ENCODE results near the gene HSPA12A. TPM values are rescaled to one million over a fixed set of nuclear protein-coding genes. Genes with fewer than 3 reads are reported as not detected.

The HSPA12A gene
- total and polyA plus RNA-seq, 2 of the 13 experiments (the other 11 are each of a cell fraction or from before 2014, with no cell fraction given) = 6.4 to 13.6 TPM

GRCh38 chr10:116752969-116753665 is 10.8 kb upstream of the HSPA12A start:
- in situ Hi-C loops (cut with HindIII; ENCODE audit: extremely low pct_ligation_motif_present, low pct_unique_long_range_greater_than_20kb) (no loop called here), intact Hi-C loops (cut with micrococcal nuclease; ENCODE audit: unreplicated experiment) (no loop called here)
- ChIA-PET POLR2A (no interaction called here), CTCF (ENCODE audit: low intra/inter-chr PET ratio, low total read pairs) (no interaction called here)
- no peaks in the 10 kb centered on the region for H3K79me2 ChIP-seq (ENCODE audit: insufficient read depth, low read length)
- no peaks in the 10 kb centered on the region for H3K9me3 ChIP-seq (ENCODE audit: low read length)
- H3K4me1 ChIP-seq (ENCODE audit: insufficient read depth, low read length) = peaks cover 5% of the 10 kb centered on the region
- BruUV-seq (replicated peaks) = no TSS peak
- no peak overlapping the region for H2AFZ ChIP-seq (ENCODE audit: low read length)
- no peak overlapping the region for H3K27ac ChIP-seq (ENCODE audit: extremely low read length, insufficient read depth, low read length)
- ATAC-seq (no peak), DNase-seq (ENCODE audit: low spot score) (no peak), FAIRE-seq (no peak)
- no peak for TF ChIP-seq REL (CRISPR knock-in tag; conservative IDR thresholded peaks at IDR 0.05)
- peak; percentile 89 for TF ChIP-seq ZNF768 (CRISPR knock-in tag; IDR thresholded peaks at IDR 0.05)
- WGBS (ENCODE audit: low lambda C conversion rate) = 62% methylated on average over 3 of the region's 4 CpGs
- no peak overlapping the region for H3K9ac ChIP-seq (ENCODE audit: insufficient read depth, low read depth, low read length)
- no peak overlapping the region for H3K4me2 ChIP-seq (ENCODE audit: low read depth, low read length)
- H3K27me3 ChIP-seq (ENCODE audit: control insufficient read depth in 1 of 2, insufficient read depth in 2 of 2, low read length in 2 of 2) = peaks cover 0 to 4% of the 10 kb centered on the region in 2 experiments; a peak in 1 of 5 replicates
- H3K4me3 ChIP-seq (replicated peaks in 1 of 3; ENCODE audit: insufficient read depth in 1 of 3, low read depth in 2 of 3, low read length in 3 of 3) = no peak overlapping the region
- H4K20me1 ChIP-seq (ENCODE audit: insufficient read depth, low read length) = no peaks in the 10 kb centered on the region
- no peaks in the 10 kb centered on the region for H3K36me3 ChIP-seq (replicated peaks in 1 of 2; ENCODE audit: control insufficient read depth in 1 of 2, insufficient read depth in 2 of 2, low read length in 2 of 2)

- Histone ChIP-seq H3K9ac (ENCODE audit: insufficient read depth, low read depth, low read length) (no peak overlapping the region), H3K27ac (ENCODE audit: extremely low read length, insufficient read depth, low read length) (no peak overlapping the region), H3K4me2 (ENCODE audit: low read depth, low read length) (no peak overlapping the region), H3K36me3 (replicated peaks in 1 of 2; ENCODE audit: control insufficient read depth in 1 of 2, insufficient read depth in 2 of 2, low read length in 2 of 2) (no peaks in the 10 kb centered on the region), H3K27me3 (ENCODE audit: control insufficient read depth in 1 of 2, insufficient read depth in 2 of 2, low read length in 2 of 2) (peaks cover 0 to 4% of the 10 kb centered on the region in 2 experiments; a peak in 1 of 5 replicates), H4K20me1 (ENCODE audit: insufficient read depth, low read length) (no peaks in the 10 kb centered on the region), H3K9me3 (ENCODE audit: low read length) (no peaks in the 10 kb centered on the region), H3K79me2 (ENCODE audit: insufficient read depth, low read length) (no peaks in the 10 kb centered on the region), H3K4me1 (ENCODE audit: insufficient read depth, low read length) (peaks cover 9% of the 10 kb centered on the region), H3K4me3 (replicated peaks in 1 of 3; ENCODE audit: insufficient read depth in 1 of 3, low read depth in 2 of 3, low read length in 3 of 3) (no peak overlapping the region), H2AFZ (ENCODE audit: low read length) (no peak overlapping the region)
- ChIA-PET POLR2A (no interaction called here), CTCF (ENCODE audit: low intra/inter-chr PET ratio, low total read pairs) (no interaction called here)
- FAIRE-seq (no peak), DNase-seq (ENCODE audit: low spot score) (no peak), ATAC-seq (no peak)
- intact Hi-C loops (cut with micrococcal nuclease; ENCODE audit: unreplicated experiment) (no loop called here), in situ Hi-C loops (cut with HindIII; ENCODE audit: extremely low pct_ligation_motif_present, low pct_unique_long_range_greater_than_20kb) (no loop called here)
- no TSS peak for BruUV-seq (replicated peaks)
- WGBS (ENCODE audit: low lambda C conversion rate) = 8% methylated on average over 1 of the region's 1 CpG
- no peak for TF ChIP-seq REXO4 (CRISPR knock-in tag; IDR thresholded peaks at IDR 0.05; ENCODE audit: borderline replicate concordance)
- no peak for TF ChIP-seq SMYD3 (CRISPR knock-in tag; IDR thresholded peaks at IDR 0.05)
- TF ChIP-seq KAT7 (CRISPR knock-in tag; IDR thresholded peaks at IDR 0.05; ENCODE audit: borderline replicate concordance) = no peak
- no peak for TF ChIP-seq BCL3 (CRISPR knock-in tag; IDR thresholded peaks at IDR 0.05)
- TF ChIP-seq ZSCAN20 (CRISPR knock-in tag; IDR thresholded peaks at IDR 0.05; ENCODE audit: borderline replicate concordance) = no peak
- TF ChIP-seq RBAK (CRISPR knock-in tag; IDR thresholded peaks at IDR 0.05) = no peak
- no peak for TF ChIP-seq YY1 (IDR thresholded peaks at IDR 0.05; ENCODE audit: insufficient read depth, insufficient replicate concordance, low read depth, low read length)
- TF ChIP-seq, protein P1, sequence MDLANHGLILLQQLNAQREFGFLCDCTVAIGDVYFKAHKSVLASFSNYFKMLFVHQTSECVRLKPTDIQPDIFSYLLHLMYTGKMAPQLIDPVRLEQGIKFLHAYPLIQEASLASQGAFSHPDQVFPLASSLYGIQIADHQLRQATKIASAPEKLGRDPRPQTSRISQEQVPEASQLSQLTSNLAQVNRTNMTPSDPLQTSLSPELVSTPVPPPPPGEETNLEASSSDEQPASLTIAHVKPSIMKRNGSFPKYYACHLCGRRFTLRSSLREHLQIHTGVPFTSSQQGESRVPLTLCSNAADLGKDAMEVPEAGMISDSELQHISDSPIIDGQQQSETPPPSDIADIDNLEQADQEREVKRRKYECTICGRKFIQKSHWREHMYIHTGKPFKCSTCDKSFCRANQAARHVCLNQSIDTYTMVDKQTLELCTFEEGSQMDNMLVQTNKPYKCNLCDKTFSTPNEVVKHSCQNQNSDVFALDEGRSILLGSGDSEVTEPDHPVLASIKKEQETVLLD (CRISPR knock-in tag; IDR thresholded peaks at IDR 0.05; ENCODE audit: low read depth) = no peak
- no peak for TF ChIP-seq ZNF570 (CRISPR knock-in tag; IDR thresholded peaks at IDR 0.05; ENCODE audit: borderline replicate concordance)
- TF ChIP-seq KDM1A (CRISPR knock-in tag; IDR thresholded peaks at IDR 0.05) = no peak
Observed at GRCh38 chr10:116752563-116752962, 10.2 kb upstream of the HSPA12A start.
